HCT116 (cell line): ENCODE data around the gene SPOP.

Source experiments
- CTCF ChIP-seq, 3 experiments: fragments of 200-600 bp in 1 of 3; sonication (generic) in 1 of 3; IDR thresholded peaks in 2 of 3; conservative IDR thresholded peaks in 1 of 3; 2 replicates each; pipeline ENCODE4 v1.5.1; 2012 to 2017; ENCODE audit warnings: low read depth in 2 of 3, low read length in 2 of 3, antibody characterized with exemption in 1 of 3, borderline replicate concordance in 1 of 3, control low read depth in 1 of 3, mild to moderate bottlenecking in 1 of 3, mixed read lengths in 1 of 3, mixed run types in 1 of 3, moderate library complexity in 1 of 3; ENCODE audit not compliant: insufficient read depth in 1 of 3
- POLR2A ChIP-seq: IDR thresholded peaks from 2 replicates; pipeline ENCODE4 v1.7.0; 2011; ENCODE audit warnings: borderline replicate concordance; ENCODE audit not compliant: insufficient read depth, insufficient read length; ENCODE audit errors: extremely low read depth
- POLR2AphosphoS5 ChIP-seq: IDR thresholded peaks from 2 replicates; pipeline ENCODE4 v1.6.1; 2011; ENCODE audit warnings: mild to moderate bottlenecking, low read depth, low read length, moderate library complexity
- RAD21 ChIP-seq: IDR thresholded peaks from 2 replicates; pipeline ENCODE4 v1.6.1; 2012; ENCODE audit warnings: low read depth, mild to moderate bottlenecking
- ZBTB33 ChIP-seq: IDR thresholded peaks from 2 replicates; pipeline ENCODE4 v1.6.1; 2011; ENCODE audit warnings: mild to moderate bottlenecking, low read length, moderate library complexity; ENCODE audit not compliant: insufficient replicate concordance; ENCODE audit errors: extremely low read depth

- TF ChIP-seq RAD21: no peak
- TF ChIP-seq ZBTB33: no peak
- TF ChIP-seq POLR2A: no peak
- no peak for TF ChIP-seq CTCF (IDR thresholded peaks at IDR 0.05 in 2 of 3, conservative IDR thresholded peaks at IDR 0.05 in 1 of 3; ENCODE audit: borderline replicate concordance in 1 of 3, insufficient read depth in 1 of 3, low read depth in 2 of 3, low read length in 2 of 3)
- TF ChIP-seq POLR2AphosphoS5: no peak
Measured at GRCh38 chr17:49603238-49603637, 74.7 kb downstream of the SPOP start.
